ENCODE data around the gene SPSB4.

Gene SPSB4

DNA sequence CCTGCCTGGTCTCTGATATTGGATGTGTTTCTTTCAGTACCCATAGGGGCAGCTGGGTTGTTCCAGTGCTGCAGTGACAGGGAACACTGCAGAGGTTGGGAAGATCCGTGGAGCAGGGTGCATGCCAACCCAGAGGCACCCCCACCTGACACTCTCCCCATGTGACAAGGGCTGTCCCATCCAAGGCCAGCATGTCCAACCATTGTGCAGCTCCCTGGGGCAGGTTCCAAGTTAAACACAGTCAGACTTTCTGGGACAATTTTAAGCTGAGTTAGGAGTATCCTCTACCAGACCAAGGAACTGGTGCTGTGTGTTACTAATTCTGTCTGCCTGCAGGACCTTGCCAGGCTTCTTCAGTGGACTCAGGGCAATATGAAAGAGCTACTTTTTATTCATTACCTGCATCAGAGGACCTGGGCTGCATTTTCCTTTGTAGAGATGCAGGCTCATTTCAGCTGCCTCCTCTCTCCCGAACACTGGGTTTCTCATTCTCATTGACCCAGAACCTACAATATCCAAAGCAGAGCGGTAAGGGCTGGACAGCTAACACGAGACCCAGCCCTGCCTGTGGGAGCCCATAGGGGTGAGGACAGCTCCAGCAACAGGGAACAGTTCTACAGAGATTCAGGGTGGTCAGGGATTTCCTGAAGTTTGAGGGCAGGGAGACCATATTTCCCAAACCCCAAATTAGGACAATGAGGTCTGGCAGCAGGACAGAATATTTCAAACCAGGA lies 72.7 kb downstream of the SPSB4 start:
- no peak for DNase-seq

DNA sequence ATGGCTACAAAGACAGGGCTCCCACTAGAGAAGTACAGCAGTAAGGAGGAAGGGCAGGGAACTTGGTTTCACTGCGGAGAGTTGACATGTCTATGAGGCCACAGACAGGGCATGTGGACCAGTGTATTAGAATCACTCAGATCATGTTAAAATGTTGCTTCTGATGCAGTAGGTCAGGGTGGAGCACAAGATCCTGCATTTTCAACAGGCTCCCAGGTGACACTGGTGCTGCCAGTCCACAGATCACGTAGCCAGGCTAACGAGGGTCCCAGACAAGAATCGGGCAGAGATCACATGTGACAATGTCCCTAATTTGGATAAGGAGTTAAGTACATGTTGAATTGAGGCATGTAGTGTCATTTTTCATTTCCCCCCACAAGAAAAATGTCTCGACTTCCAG lies 73.6 kb downstream of the SPSB4 start:
- no peak for DNase-seq

DNA sequence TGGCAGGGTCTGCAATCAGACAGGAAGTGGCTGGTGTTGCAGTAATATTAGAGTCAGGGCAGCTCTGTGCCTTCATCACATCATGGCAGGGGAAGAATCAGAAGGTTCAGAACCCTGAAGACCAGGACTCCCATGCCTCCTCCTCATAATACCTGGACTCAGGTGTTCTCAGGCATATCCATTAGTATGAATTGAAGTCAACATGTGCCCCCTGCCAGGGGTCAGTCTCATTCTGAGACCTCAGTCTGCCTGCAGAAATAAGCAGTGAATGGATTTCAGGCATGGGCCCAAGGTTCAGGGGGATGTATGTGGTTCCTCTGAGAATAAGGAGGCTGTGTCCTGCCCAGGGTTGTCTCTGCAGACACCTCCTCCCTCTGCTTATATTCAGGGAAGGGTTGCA lies 74.2 kb downstream of the SPSB4 start:
- no peak for DNase-seq

DNA sequence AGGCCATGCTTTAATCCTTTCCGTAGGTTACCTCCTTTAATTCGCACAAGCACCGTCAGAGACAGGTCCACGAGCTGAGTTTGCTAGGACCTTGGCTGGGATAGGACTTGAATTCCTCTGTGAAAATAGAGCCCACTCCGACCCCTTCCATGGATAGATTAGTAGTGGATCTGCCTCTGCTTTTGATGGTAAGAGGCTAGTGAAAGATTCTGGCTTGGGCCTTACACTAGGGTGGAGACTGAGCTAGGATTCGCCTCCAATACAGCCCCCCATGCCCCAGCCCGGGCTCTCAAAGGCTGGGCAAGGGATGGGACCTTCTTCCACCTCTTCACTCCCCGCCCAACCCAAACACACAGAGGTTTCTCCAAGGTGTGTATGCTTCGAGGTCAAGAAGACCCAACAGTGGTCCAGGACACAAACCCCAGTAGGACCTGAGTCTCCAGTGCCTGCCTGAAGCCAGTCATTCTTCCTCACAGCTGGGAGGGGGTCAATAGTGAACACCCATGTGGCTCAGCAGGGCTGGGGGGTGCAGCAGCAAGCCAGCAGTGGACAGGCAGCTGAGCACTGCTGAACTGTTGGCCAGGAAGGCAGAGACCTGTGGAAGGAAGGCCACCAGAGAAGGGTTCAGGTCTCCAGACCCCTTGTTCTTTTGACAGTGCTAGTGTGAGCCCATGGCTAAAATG lies 75.7 kb downstream of the SPSB4 start:
- no peak for DNase-seq

DNA sequence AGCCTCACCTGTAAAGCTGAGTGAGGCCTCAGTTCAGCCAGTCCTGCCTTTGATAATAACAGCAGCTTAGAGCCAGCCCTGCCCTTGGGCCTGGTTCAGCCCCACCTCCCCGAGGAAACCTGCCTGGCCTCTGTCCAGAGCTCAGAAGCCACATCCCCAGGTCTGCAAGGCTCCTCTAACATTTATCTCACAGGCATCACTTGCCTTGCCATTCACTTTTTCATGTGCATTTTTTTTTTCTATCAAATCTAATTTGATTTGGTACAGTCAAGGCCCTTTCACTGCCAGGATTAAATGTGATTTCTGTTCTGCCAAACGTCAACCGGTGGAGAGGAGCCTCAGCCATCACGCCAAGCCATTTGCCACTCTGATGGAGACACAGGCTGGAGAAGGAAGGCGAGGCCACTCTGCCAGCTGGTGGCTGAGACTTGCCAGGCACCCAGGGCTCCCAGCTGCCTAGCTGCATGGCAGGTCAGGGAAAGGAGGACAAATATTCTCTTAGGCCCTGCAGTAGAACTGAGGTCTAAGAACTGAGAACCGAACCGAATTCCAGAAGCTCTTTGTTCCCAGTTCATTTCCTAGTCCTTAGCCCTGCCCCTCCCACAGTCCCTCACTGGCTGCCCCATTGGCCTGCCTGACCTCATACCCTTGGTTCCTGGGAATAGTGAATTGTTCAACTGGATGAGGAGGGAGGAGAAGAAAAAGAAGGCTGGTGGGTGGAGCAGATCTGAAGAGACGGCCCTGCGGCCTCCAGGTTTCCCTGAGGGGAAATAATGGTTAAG lies 76.4 kb downstream of the SPSB4 start:
- DNase-seq: no peak

DNA sequence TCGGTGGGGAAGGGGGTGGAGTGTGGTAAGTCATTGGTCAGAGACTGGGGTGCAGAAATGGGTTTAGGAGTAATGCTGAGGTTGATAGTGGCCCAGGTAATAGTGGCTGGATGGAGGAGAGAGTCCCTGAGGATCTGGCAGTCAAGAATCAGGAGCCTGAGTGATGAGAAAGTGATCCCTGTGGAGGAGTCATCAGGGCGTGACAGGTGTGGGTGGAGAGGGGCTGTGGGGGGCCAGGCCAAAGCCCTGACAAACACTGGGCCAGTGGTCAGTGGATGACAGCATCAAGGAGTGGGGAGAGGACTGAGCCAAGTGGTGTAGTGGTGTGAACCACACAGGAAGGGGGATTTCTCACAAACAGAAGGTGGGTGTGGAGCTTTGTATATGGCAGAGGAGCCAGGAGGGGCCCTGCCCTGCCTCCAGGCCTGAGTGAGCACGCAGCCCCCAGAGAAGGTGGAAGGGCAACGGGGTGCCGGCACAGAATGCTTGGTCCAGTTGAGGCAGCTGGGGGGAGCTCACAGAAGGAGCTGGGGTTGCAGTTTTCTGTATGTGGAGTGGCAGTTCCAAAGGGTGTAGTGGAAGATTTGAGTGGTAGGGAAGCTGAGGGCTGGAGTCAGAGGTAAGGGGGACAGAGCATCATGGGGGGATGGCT lies 77.1 kb downstream of the SPSB4 start:
- DNase-seq: no peak

DNA sequence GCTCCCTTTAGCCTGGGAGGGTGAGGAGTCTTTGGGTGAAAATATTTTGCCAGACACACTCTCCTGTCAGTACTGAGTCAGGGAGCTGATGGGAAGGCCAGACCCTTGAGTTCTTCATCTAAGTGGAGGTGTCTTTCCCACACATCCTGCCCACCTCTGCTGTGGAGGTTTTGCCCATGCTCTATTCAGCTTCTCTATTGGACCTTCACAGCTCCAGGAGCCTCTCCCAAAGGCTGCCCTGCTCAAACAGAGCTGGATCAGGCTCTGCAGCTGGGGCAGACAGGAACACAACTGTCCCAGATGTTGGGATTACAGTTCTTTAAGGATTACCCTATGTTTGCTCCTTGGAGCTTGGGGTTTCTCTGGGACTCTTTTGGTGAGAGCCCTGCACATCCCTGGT lies 77.9 kb downstream of the SPSB4 start:
- no peak for DNase-seq

DNA sequence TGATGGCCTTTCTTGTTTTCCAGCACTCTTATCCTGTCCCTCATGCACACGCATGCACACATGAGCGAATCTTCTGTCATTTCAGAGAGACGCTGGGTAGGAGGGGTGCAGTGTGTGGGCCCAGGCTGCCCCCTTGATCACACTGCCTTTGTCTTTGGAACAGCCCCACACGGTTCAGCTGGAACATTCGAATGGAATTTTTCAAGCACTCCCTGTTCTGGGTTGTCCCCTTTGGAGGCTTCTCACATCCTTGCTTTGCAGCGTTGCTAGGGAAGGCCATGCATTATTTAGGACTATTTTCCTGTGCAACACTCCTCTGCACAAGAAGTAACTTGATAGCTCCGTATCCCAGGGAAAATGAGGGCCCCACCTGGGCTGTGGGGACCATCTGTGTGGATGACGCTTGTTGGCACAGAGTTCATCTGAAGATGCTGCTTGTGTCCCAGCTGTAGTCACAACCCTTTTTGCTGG lies 78.4 kb downstream of the SPSB4 start:
- no peak for DNase-seq

DNA sequence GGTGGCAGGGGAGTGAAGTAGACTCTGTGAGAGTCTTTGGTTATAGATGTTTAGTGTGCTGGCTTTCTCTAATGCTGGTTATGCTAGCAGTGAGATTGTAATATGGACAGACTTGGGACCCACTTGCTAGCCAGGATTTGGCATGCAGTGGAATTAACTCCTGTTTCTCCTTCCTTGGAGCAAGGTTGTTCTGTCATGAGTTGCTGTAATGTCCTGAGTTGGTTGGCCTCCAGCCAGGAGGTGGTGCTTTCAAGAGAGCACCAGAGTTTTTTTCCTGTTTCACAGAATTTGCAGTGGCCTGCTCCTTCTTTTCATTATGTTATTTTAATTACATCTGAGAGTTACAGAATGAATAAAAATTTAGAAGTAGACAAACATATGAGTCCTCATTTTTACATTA lies 92.4 kb downstream of the SPSB4 start:
- no peak for DNase-seq

DNA sequence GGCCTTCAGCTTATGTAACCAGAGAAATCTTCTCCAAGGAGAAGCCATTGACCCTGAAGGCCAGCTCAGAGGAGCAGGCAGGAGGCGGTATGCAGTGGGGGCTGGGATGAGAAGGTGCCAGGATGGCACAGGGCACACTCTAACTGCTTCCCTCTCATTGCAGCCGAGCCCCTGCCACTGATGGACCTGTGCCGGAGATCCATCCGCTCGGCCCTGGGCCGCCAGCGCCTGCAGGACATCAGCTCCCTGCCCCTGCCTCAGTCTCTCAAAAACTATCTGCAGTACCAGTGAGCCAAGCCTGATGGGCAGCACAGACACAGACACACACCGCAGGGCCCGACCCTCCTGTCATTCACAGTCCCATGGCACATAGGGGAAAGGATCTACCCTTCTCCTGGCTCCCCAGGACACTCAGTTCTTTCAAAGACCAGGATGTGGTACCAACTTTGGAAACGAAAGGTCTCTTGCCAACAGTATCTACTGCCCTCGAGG lies 95.9 kb downstream of the SPSB4 start:
- no peak for DNase-seq

DNA sequence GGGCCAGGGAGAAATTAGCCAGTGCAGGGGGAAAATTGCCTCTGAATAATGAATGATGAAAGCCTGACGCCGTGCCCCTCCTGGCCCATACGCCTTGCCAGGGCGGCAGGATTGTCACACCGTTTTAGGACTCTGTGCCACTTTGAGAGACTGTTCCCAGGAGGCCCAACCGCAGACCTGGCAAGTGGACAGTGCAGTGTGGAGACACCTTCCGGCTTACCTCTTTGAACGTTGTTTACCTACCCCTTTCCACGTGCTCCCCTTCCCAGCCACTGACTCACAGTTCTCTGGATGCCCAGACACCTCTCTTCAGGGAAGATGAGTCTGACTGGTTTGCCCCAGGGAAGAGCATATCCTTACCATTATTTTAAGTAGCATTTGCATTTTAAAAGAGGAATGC lies 96.5 kb downstream of the SPSB4 start:
- no peak for DNase-seq

DNA sequence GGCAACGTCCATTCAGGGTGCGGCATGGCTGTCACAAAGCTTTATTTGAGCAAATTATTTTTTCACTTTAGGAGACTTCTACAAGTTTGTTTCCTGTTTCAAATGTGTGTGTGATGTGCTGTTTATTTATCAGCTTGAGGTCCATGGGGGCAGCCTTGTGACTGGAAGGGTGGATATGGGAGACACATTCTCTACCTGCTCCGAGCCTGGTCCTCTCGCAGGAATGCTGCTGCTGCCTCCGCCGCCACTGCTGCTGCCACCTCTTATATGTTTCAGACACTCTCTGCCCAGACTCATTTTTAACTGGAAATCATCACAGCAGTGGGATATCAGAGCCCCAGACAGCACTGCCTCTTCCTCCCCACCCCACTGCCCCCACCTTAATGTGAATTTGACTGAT lies 97.0 kb downstream of the SPSB4 start:
- DNase-seq: no peak

DNA sequence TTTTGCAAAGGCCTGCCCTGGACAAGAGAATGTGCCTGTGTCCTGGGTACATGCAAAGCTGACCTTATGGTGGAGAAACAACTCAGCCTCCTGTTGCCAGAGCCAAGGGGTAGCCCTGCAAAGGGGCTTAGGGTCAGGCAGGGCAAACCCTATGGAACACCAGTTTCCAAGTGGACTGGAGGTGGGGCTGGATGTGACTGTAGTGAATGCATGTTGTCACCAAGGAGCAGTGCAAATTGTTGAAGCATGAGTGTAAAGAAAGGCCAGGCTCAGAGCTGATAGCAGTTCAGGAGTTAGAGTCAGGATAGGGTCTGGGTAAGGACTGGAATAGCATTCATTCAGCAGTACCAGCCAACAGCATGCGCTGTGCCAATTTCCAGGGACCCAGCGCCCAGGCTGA lies 97.6 kb downstream of the SPSB4 start:
- no peak for DNase-seq

DNA sequence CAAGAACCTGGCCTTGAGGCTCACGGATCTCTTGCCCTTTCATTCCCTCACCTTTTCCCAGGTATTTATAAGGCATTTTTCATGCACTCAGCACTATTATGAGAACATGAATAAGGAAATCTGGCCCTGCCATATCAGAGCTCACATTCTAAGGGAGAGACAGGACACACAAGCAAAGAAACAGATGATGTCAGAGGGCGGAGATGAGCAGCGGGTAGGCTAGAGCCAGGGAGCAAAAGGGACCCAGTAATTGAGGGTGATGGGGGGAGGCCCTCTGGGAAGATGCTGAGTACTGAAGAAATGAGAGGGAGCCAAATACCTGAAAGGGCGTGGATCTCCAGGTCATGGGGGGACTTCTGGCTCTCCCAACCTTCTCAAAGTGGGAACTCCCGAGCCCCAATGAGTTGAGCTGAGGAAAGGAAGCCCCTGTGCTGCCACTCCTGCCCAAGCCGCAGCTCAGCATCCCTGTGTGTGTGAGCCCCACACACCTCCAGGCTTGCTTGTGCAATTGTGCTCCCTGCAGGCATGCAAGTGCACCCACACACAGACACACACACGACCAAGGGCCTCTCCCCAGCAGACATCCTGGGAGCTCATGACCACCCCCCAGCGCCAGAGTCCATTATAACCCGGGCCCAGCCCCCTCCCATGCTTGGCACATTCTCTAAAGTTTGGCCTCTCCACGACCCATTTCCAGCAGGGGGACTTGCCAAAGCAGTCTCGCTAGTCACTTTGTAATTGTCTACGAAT lies 99.1 kb downstream of the SPSB4 start:
- DNase-seq: no peak

DNA sequence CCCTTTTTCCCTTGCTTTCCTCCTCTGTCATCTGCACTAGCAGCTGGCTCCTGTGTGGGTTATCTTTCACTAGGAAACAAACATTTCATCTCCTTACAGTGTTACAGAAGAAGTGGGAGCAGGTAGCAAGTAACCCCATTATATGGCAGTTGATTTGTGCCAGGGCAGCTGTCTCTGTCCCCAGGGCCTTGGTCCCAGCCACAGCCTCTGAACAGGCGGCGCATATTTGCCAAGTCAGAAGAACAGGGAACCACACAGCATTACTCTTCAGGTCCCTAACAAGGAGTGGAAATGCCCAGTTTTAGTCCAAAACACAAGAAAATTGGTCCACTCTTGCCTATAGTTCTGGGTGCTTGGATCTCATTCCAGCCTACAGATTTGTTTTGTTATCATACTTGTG lies 99.8 kb downstream of the SPSB4 start:
- no peak for DNase-seq

DNA sequence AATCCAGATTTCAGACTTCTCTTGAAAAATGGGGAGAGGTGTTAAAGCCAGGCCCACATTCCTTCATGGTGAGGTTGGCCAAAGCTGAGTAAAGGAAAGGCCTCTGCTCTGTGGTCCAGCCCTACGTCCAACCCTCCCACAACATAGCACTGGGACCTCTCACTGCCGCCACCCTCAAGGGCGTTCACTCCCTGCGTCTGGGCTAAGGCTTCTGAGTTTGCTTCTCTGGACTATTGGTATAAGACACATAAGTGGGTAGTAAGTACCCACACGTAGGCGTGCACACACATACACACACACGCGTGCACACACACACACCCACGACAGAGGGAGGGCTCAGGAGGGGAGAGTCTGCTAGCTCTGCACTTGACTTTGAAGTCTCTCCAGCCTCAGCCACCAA lies 100.3 kb downstream of the SPSB4 start:
- DNase-seq: peak; percentile 52

DNA sequence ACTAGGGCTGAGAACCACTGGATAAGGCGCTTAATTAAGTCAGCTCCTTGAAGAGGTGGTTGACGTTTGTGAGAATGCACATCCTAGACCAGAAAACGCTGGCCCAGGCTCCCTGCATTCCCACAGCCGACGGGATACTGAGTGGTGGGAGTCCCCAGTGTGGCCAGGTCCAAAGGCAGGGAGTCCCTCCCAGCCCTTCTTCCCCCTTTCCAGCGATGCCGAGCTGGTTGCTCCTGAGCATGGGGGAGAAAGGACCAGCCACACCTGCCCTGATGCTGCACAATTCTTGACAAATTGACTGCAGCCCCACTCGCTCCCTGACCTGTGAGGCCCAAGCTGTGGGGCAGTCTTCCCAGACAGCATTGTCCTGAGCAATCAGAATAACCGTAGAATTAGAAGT lies 101.0 kb downstream of the SPSB4 start:
- DNase-seq: no peak

DNA sequence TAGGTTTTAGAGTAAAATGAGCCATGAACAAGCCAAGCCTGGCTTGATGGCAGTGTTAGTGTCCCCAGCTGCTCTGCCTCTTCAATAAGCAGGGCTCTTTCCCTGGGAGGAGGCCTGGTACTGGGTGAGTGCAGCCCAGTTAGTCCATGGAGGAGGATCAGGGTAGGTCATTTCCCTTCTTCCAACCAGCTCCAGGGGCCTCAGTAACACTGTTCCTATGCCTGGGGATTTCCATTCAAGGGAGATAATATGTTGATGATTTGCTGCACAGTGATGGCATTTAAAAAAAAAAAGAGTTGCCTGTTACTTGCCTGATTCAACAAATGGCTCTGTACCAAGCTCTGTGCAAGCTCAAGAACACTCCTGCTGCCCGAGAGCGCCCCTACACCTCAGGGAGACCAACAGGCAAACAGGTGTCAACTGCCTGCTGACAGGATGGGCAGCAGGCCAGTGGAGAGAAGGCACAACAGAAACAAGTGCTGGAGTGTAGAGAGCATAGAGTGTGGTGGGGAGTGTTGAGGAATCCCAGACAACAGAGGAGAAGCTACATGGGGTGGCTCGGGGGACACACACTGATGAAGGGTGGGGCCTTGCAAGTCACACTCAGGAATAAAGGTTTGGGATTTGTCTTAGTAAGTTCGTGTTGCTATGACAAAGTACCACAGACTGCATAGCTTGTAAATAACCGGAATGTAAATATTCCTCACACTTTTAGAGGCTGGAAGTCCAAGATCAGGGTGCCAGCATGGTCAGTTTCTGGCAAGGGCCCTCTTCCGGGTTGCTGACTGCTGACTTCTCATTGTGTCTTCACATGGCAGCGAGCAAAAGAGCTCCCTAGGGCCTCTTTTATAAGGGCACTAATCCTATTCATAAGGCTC lies 101.9 kb downstream of the SPSB4 start:
- no peak for DNase-seq

DNA sequence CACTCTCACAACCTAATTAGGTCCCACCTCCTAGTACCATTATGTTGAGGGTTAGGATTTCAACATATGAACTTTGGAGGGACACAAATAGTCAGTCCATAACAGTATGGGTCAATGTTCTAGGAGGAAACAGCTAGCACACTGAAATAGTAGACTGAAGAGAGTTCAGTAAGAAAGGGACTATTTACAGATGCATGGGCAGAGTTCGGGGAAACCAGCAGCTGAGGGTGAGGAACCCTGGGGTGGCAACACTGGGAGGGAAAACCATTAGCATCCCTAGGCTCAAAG lies 102.5 kb downstream of the SPSB4 start:
- no peak for DNase-seq

DNA sequence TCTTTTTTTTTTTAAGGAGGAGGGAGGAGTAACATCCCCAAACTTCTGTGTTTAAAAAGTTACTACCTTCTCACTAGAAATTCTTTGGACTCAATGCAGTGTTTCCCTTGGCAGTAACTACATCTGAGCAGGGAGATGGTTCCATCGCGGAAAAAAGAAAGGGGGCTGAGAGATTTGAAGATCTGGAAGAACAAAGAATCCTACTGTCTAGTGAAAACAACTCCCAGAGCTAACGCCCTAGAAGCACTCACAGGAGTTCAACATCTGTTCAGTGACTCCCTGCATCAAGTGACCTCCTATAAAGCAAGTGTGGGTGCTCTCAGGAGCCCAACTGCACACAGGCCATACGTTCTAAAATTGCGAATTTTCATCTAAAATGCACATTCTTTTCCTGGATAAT lies 113.7 kb downstream of the SPSB4 start:
- DNase-seq: no peak

DNA sequence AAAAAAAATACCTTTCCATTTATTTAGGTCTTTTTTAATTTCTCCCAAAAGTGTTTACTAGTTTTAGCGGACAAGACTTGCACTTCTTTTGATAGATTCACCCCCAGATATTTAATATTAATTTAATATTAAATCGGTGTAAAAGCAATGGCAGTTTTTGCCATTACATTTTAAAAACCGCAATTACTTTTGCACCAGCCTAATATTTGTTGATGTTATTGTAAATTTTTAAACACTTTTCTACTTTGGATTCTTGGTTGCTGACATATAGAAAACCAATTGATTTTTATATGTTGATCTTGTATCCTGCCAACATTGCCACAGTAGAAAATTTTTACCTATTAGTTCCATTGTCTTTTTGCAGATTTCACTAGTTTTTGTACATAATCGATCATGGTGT lies 116.5 kb downstream of the SPSB4 start:
- no peak for DNase-seq
